AG10803 (cell line): Measurements from ENCODE around the gene RAD9B.
"Not testable (repeated sequence)": the region's sequence is repeated elsewhere in the genome, so short reads cannot be mapped to it uniquely, and the experiment has no call there.

ENCODE experiments used
- DNase-seq: peaks from one replicate; pipeline ENCODE4 v3.0.0; 2010; ENCODE audit warnings: low read depth
- H3K4me3 ChIP-seq: 2 replicates; pipeline ENCODE4 v1.5.1; 2011; ENCODE audit warnings: mild to moderate bottlenecking, low read length, control low read depth
- TF ChIP-seq, protein P1 (sequence below): conservative IDR thresholded peaks from 2 replicates; pipeline ENCODE4 v1.5.1; 2011; ENCODE audit warnings: mild to moderate bottlenecking, low read length, control low read depth, inconsistent platforms

RAD9B gene

DNA sequence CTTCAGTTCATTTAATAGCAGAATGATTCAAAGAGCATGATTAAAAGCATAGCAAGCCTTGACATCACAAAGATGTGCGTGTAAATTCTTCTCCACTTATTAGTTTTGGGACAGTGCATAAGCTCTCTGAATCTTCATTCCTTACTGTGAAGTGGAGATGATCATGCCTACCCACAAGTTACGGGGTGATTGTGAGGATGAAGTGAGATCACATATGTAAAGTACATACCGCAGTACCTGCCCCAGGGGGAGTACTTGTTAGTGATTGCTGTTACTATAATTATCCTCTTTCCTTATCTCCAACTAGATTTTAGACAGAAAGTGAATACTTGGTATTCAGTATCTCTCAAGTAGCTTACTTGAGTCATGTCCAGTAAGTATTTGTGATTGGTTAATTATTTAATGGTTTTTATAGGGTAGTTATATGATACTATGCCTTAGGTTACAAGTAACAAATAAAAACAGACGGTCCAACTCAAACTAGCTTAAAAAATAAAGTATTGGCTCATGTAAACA is 6.0 kb downstream of the RAD9B start:
- DNase-seq = no peak

DNA sequence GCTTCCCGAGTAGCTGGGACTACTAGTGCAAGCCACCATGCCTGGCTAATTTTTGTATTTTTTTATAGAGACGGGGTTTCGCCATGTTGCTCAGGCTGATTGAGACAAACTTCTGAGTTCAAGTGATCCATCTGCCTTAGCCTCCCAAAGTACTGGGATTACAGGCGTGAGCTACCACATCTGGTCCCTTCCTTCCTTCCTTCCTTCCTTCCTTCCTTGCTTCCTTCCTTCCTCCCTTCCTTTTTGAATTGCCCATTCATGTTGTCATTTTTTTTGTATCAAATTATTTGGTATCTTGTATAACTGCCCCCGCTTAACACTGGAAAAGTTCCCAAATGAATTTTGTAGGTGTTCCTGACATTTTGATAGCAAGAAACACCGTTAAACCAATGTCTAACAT is 11.7 kb downstream of the RAD9B start:
- DNase-seq = no peak
- TF ChIP-seq, protein P1, sequence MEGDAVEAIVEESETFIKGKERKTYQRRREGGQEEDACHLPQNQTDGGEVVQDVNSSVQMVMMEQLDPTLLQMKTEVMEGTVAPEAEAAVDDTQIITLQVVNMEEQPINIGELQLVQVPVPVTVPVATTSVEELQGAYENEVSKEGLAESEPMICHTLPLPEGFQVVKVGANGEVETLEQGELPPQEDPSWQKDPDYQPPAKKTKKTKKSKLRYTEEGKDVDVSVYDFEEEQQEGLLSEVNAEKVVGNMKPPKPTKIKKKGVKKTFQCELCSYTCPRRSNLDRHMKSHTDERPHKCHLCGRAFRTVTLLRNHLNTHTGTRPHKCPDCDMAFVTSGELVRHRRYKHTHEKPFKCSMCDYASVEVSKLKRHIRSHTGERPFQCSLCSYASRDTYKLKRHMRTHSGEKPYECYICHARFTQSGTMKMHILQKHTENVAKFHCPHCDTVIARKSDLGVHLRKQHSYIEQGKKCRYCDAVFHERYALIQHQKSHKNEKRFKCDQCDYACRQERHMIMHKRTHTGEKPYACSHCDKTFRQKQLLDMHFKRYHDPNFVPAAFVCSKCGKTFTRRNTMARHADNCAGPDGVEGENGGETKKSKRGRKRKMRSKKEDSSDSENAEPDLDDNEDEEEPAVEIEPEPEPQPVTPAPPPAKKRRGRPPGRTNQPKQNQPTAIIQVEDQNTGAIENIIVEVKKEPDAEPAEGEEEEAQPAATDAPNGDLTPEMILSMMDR = no peak
- H3K4me3 ChIP-seq = no peak overlapping the region

More for the DNA sequence above, 6.0 kb downstream of the RAD9B start:
- no peak overlapping the region for H3K4me3 ChIP-seq
- TF ChIP-seq, protein P1 = no peak

DNA sequence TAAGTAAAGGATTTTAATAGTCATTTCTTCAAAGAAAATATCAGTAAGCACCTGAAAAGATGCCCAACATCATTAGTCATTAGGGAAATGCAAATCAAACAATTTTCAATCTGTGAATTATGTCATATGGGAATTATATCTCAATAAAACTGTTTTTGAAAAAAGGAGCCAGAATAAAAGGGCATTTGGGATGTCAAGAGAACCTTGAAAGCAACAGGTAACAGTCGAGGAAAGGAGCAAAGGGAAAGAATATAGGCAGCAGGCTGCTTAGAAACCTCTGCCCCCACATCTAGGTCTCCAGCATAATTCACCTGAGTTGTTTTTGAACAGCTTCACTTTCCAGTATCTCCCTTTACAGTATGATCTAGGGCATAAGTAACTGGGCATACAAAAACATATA is 12.2 kb downstream of the RAD9B start:
- no peak for DNase-seq
- TF ChIP-seq, protein P1 = no peak
- no peak overlapping the region for H3K4me3 ChIP-seq

DNA sequence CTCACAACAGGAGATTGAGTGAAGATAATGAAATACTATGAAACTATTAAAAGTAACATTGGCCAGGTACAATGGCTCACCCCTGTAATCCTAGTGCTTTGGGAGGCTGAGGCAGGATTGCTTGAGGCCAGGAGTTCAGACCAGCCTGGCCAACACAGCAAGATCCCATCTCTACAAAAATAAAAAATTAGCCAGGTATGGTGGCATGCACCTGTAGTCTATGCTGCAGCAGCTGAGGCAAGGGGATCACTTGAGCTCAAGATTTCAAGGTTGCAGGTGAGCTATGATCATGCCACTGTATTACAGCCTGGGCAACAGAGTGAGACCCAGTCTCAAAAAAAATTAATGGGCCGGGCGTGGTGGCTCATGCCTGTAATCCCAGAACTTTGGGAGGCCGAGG is 14.9 kb downstream of the RAD9B start:
- no peak for DNase-seq
- no peak overlapping the region for H3K4me3 ChIP-seq
- TF ChIP-seq, protein P1 = no peak

DNA sequence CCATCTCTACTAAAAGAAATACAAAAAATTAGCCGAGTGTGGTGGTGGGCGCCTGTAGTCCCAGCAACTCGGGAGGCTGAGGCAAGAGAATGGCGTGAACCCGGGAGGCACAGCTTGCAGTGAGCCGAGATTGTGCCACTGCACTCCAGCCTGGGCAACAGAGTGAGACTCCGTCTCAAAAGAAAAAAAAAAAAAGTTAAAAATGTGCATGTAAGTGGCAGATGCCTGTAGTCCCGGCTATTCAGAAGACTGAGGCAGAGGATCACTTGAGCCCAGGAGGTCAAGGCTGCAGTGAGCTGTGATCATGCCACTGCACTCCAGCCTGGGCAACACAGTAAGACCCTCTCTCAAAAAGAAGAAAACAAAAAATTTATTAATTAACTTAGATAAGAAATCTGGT is 15.9 kb downstream of the RAD9B start:
- not testable (repeated sequence) for H3K4me3 ChIP-seq, DNase-seq

DNA sequence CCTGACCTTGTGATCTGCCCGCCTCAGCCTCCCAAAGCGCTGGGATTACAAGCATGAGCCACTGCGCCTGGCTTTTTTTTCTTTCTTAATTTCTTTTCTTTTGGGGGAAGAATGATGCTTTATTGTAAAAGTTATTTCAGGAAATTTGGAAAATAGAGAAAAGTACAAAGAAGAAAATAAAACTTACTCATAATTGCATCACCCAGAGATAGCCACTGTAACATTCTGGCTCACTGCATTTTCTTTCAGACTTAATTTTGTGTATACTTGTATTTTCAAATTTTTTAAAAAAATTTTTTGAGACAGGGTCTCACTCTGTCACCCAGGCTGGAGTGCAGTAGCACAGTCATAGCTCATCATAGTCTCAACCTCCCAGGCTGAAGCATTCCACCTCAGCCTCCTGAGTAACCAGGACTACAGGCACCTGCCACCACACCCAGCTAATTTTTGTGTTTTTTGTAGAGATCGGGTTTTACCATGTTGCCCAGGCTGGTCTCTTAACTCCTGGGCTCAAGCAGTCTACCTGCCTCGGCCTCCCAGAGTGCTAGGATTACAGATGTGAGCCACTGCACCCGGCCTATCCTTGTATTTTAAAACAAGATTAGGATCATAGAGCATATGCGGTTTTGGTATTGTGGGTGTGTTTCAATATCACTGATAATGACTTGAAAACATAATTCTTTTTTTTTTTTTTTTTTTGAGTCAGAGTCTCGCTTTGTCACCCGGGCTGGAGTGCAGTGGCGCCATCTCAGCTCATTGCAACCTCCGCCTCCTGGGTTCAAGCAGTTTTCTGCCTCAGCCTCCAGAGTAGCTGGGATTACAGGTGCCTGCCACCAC is 19.0 kb downstream of the RAD9B start:
- not testable (repeated sequence) for H3K4me3 ChIP-seq, DNase-seq

DNA sequence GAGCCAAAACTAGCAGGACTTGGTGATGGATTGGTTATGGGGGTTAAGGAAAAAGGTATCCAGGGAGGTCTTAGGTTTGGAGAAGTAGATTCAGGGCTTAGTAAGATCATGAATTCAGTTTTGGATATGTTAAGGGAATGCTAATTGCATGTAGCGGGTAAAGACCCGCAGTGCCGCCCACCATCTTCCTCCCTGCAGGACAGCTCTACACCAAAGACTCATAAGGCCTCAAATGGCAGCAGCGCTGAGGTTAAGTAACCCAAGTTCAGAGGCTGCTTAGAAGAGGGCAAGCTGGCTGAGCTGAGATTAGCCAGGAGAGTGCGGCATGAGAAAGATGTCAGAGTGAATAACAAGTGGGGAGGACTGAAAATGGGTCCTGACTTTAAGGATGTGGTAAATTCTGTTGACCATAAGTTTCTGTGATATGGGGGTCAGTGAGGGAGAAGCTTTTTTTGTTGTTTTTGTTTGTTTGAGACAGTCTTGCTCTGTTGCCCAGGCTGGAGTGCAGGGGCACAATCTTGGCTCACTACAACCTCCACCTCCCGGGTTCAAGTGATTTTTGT is 26.2 kb downstream of the RAD9B start:
- no peak for DNase-seq
- no peak overlapping the region for H3K4me3 ChIP-seq
- TF ChIP-seq, protein P1 = no peak

DNA sequence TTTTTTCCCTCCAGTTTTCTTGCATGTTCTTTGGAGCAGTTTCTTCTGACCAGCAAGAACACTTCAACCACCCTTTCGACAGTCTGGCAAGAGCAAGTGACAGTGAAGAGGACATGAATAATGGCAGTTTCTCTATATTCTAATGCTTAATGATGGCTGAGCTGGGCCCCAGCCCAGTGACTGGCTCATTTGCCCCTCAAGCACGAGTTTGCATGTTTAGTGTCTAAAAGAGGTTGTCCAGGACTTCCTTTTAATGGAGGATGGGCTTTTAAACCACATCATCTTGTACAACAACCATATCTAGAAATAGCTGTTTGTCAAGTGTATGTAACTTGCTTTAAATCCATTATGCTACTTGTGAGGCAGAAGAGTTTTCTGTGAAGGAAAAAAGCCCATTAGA is 28.4 kb downstream of the RAD9B start:
- no peak overlapping the region for H3K4me3 ChIP-seq
- no peak for DNase-seq
- TF ChIP-seq, protein P1 = no peak
